HG03135 (cell line): ENCODE data around the gene DLGAP1.
"Not testable (repeated sequence)": the region's sequence is repeated elsewhere in the genome, so short reads cannot be mapped to it uniquely, and the experiment has no call there.

Source experiments
- ATAC-seq: cut with Tn5 transposase; IDR thresholded peaks from one replicate; pipeline ENCODE4 v1.9.1; 2021; ENCODE audit warnings: mild to moderate bottlenecking, moderate library complexity; ENCODE audit not compliant: unreplicated experiment

The DLGAP1 gene

GRCh38 chr18:3710712-3711301 lies 744.3 kb downstream of the DLGAP1 start:
- no peak for ATAC-seq

- no peak for ATAC-seq
Measured at GRCh38 chr18:3709205-3709604, 745.9 kb downstream of the DLGAP1 start.

GRCh38 chr18:3706279-3707097 lies 748.6 kb downstream of the DLGAP1 start:
- ATAC-seq: no peak

- ATAC-seq: no peak
Measured at GRCh38 chr18:3704556-3705344, 750.4 kb downstream of the DLGAP1 start.

- no peak for ATAC-seq
Measured at GRCh38 chr18:3703732-3704176, 751.4 kb downstream of the DLGAP1 start.

- ATAC-seq: not testable (repeated sequence)
Measured at GRCh38 chr18:3699707-3700567, 755.2 kb downstream of the DLGAP1 start.

GRCh38 chr18:3694030-3694778 lies 760.9 kb downstream of the DLGAP1 start:
- not testable (repeated sequence) for ATAC-seq

DNA sequence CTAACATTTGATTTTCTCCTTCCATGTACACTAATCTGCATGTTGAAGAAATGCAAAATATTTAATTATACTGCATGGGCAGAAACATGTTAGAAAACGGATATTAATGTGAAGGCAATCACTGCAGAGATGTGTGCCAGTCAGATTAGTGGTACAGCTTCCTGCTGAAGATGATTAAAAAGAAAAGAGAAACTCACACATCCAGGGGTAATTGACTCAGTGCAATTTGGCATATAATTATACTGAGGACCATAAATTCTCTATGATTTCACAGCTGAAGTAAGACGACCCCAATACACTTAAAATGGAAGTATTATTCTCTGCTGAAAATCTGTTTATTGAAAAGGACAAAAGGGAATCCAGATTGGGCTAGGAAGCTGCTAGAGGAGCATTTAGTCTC lies 761.7 kb downstream of the DLGAP1 start:
- no peak for ATAC-seq

DNA sequence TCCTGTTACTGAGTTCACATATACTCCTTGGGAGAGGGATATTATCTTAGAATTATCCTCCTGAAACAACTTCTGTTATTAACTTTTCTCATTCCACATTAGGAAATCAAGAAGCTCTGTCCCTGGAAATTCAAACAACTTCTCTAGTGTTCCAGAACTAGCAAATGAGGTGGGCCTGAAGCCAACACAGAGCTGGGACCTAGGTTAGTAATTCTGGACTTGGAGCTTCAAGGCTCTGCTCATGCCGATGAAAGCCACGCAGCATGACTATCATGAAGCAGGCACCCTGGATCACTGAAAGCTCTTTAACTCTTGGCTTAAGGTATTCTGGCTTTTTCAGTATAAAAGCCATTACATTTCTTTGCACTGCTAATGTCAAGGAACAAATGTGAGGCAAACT lies 762.4 kb downstream of the DLGAP1 start:
- ATAC-seq: no peak

- no peak for ATAC-seq
Measured at GRCh38 chr18:3692113-3692621, 762.9 kb downstream of the DLGAP1 start.

DNA sequence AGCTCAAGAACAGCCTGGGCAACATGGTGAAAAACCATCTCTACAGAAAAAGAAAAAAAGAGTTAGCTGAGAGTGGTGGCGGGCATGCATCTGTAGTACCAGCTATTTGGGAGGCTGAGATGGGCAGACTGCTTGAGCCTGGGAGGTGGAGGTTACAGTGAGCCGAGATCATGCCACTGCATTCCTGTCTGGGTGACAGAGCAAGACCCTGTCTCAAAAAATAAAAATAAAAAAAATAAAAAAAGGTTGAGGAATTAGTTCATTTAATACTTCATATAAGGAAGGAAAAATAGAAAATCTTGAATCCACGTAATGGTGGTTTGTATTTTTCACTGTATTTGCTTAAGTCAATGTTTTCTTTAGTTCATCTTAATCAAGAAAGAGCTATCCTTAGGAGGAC lies 763.4 kb downstream of the DLGAP1 start:
- no peak for ATAC-seq

- no peak for ATAC-seq
Measured at GRCh38 chr18:3690764-3691066, 764.4 kb downstream of the DLGAP1 start.

GRCh38 chr18:3689986-3690763 lies 764.9 kb downstream of the DLGAP1 start:
- ATAC-seq: no peak

DNA sequence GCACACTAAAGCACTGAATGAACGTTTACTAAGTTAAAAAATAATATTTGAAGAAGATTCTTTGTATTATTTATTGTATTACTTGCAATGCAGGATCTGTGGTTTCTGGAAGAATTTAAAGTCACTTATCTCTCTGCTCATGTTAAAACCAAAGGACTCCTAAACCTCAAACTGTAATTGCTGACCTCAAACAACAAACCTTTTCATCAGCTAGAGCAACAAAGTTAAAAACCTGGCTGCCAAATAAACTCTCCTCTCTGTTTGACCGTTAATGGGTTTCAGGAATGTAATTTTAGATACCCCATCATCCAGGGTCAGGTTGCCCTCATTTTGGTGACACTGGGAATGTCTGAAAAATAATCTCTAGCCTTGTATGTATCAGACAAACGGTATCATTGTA lies 766.0 kb downstream of the DLGAP1 start:
- ATAC-seq: no peak

DNA sequence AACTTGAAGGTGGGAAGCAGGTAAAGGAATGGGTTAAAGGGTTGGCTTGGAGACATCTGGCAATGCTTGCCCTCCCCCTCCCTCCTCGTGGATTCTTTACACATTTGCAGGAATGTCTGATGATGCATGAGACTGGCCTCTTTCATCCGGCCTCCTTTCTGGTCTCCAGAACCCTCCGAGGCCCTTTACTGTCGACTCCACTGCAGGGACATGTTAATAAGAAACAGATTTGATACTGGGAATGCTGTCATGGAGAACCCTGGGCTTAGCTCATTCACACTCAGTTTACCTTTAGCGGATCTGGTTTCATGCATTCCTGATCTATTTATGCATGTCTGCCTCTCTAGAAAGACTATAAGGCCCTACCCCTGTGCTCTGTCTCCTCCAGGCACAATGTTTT lies 766.4 kb downstream of the DLGAP1 start:
- ATAC-seq: no peak

DNA sequence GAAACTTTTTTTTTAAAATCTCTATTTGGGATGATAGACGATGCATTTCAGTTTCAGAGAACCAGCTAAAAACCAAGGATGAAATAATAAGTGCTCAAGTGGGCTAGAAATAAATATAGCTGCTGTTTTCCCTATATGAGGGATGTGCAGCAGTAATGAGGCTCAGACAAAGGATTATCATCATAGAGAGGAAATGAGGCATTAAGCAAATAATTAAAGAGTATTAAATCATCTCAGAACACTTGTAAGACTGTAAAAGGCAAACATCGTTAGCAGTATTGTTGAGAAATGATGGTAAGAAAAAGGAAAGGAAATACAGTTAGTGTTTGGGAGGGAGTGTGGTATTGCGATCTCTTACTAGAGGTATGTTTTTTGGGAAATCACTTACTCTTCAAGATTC lies 771.6 kb downstream of the DLGAP1 start:
- no peak for ATAC-seq

DNA sequence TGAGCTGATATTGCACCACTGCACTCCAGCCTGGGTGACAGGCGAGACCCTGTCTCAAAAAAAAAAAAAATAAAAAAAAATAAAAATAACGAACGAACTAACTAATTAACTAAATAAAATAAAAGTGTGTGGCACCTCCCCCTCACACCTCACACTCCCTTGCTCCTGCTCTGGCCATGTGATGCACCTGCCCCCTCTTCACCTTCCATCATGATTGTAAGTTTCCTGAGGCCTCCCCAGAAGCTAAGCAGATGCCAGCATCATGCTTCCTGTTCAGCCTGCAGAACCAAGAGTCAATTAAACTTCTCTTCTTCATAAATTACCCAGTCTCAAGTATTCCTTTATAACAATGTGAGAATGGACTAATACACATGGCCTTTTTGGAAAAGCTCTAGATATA lies 773.0 kb downstream of the DLGAP1 start:
- ATAC-seq: no peak

DNA sequence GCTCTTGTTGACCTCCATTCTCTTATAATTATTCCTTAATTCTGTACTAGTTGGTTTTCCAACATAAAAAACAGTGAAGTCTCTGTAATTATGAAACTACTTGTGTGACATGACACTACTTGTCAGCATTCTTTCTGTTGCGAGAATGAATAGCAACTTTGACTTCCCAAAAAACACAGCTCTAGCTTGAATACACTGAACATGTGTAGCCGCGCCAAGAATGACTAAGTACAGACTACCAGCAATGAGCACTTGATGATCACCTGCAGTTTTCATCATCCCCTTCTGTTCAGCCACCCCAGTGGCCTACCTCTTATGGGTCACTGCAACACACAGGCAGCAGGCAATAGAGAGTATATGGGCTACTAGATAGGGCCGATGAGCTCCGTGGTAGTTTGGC lies 775.9 kb downstream of the DLGAP1 start:
- ATAC-seq: no peak

- no peak for ATAC-seq
Measured at GRCh38 chr18:3675994-3676393, 779.1 kb downstream of the DLGAP1 start.
